H9 (cell line): Measurements from ENCODE around the gene ATG2A. TPM values are rescaled to one million over a fixed set of nuclear protein-coding genes. Genes with fewer than 3 reads are reported as not detected.

Experiments
- DNase-seq: peaks from one replicate; pipeline ENCODE4 v3.0.0-alpha.2; 2017
- H2AFZ ChIP-seq: one replicate; pipeline ENCODE4 v1.6.1; 2013; ENCODE audit warnings: mild to moderate bottlenecking, low read length, control low read depth, moderate library complexity
- H2AK5ac ChIP-seq: 2 replicates; pipeline ENCODE4 v1.6.1; 2013; ENCODE audit warnings: low read length, control low read depth, mixed read lengths; ENCODE audit not compliant: insufficient read length
- H2BK120ac ChIP-seq: one replicate; pipeline ENCODE4 v1.6.1; 2013; ENCODE audit warnings: low read depth, mild to moderate bottlenecking, low read length, control low read depth, inconsistent platforms; ENCODE audit not compliant: poor library complexity, severe bottlenecking
- H2BK12ac ChIP-seq: 2 replicates; pipeline ENCODE4 v1.6.1; 2013; ENCODE audit warnings: low read length, control low read depth, mixed read lengths, low read depth; ENCODE audit not compliant: insufficient read length
- H2BK15ac ChIP-seq: 2 replicates; pipeline ENCODE4 v1.6.1; 2013; ENCODE audit warnings: low read depth, low read length, control low read depth
- H2BK20ac ChIP-seq: one replicate; pipeline ENCODE4 v1.6.1; 2013; ENCODE audit warnings: low read depth, mild to moderate bottlenecking, low read length, control low read depth, inconsistent platforms; ENCODE audit not compliant: poor library complexity, severe bottlenecking
- H2BK5ac ChIP-seq: 2 replicates; pipeline ENCODE4 v1.6.1; 2013; ENCODE audit warnings: low read length, control low read depth, mixed read lengths; ENCODE audit not compliant: insufficient read length
- H3K14ac ChIP-seq: 2 replicates; pipeline ENCODE4 v1.6.1; 2013; ENCODE audit warnings: low read length, control low read depth; ENCODE audit not compliant: insufficient read depth
- H3K18ac ChIP-seq: 2 replicates; pipeline ENCODE4 v1.6.1; 2013; ENCODE audit warnings: low read depth, mild to moderate bottlenecking, mixed read lengths, low read length, control low read depth; ENCODE audit not compliant: insufficient read length
- H3K23ac ChIP-seq: 2 replicates; pipeline ENCODE4 v1.6.1; 2013; ENCODE audit warnings: low read length, control low read depth, mixed read lengths, low read depth; ENCODE audit not compliant: insufficient read length
- H3K23me2 ChIP-seq: 2 replicates; pipeline ENCODE4 v1.6.1; 2013; ENCODE audit warnings: low read depth, mild to moderate bottlenecking, mixed read lengths, low read length, control low read depth; ENCODE audit not compliant: insufficient read length, poor library complexity, severe bottlenecking
- H3K27ac ChIP-seq: 2 replicates; pipeline ENCODE4 v1.5.1; 2013; ENCODE audit warnings: low read length, control low read depth, mixed read lengths, low read depth; ENCODE audit not compliant: insufficient read length
- H3K27me3 ChIP-seq: 2 replicates; pipeline ENCODE4 v1.6.1; 2013; ENCODE audit warnings: low read length, control low read depth, inconsistent platforms; ENCODE audit not compliant: insufficient read depth
- H3K4ac ChIP-seq: 2 replicates; pipeline ENCODE4 v1.6.1; 2013; ENCODE audit warnings: low read depth, mild to moderate bottlenecking, control low read depth, inconsistent platforms, low read length, moderate library complexity
- H3K4me1 ChIP-seq: 2 replicates; pipeline ENCODE4 v1.6.1; 2013; ENCODE audit warnings: low read length, control low read depth, inconsistent platforms; ENCODE audit not compliant: insufficient read depth
- H3K4me2 ChIP-seq: 2 replicates; pipeline ENCODE4 v1.6.1; 2013; ENCODE audit warnings: low read length, control low read depth, mixed read lengths; ENCODE audit not compliant: insufficient read length, insufficient read depth
- H3K56ac ChIP-seq: 2 replicates; pipeline ENCODE4 v1.6.1; 2013; ENCODE audit warnings: low read depth, mild to moderate bottlenecking, mixed read lengths, low read length, control low read depth; ENCODE audit not compliant: insufficient read length
- H3K79me1 ChIP-seq: 2 replicates; pipeline ENCODE4 v1.6.1; 2013; ENCODE audit warnings: low read depth, mild to moderate bottlenecking, moderate library complexity, low read length, control low read depth, inconsistent platforms; ENCODE audit not compliant: insufficient read depth, poor library complexity, severe bottlenecking
- H3K79me2 ChIP-seq: 2 replicates; pipeline ENCODE4 v1.6.1; 2013; ENCODE audit warnings: low read length, control low read depth, inconsistent platforms; ENCODE audit not compliant: insufficient read depth
- H3K9ac ChIP-seq: 2 replicates; pipeline ENCODE4 v1.6.1; 2013; ENCODE audit warnings: low read length, control low read depth, mixed read lengths; ENCODE audit not compliant: insufficient read length; ENCODE audit errors: extremely low read depth
- H3K9me3 ChIP-seq: one replicate; pipeline ENCODE4 v1.6.1; 2013; ENCODE audit warnings: low read depth, low read length, inconsistent platforms; ENCODE audit not compliant: control insufficient read depth
- H3T11ph ChIP-seq: one replicate; pipeline ENCODE4 v1.6.1; 2013; ENCODE audit warnings: mild to moderate bottlenecking, low read length, control low read depth, inconsistent platforms
- H4K20me1 ChIP-seq: one replicate; pipeline ENCODE4 v1.6.1; 2013; ENCODE audit not compliant: control insufficient read depth, insufficient read length, insufficient read depth
- H4K5ac ChIP-seq: 2 replicates; pipeline ENCODE4 v1.6.1; 2013; ENCODE audit warnings: low read depth, mild to moderate bottlenecking, mixed read lengths, low read length, control low read depth; ENCODE audit not compliant: insufficient read length
- H4K8ac ChIP-seq: replicated peaks from 2 replicates; pipeline ENCODE4 v1.6.1; 2013; ENCODE audit warnings: low read length, control low read depth, mixed read lengths, low read depth; ENCODE audit not compliant: insufficient read length
- H4K91ac ChIP-seq: 2 replicates; pipeline ENCODE4 v1.6.1; 2013; ENCODE audit warnings: low read depth, mild to moderate bottlenecking, moderate library complexity, mixed read lengths, low read length, control low read depth; ENCODE audit not compliant: insufficient read length
- H3K27ac Mint-ChIP-seq, 3 experiments: 2 replicates in 2 of 3; 3 replicates in 1 of 3; pipeline ENCODE4 v1.8.0; 2020 to 2021; ENCODE audit warnings: mixed read lengths in 3 of 3, mild to moderate bottlenecking in 1 of 3, moderate library complexity in 1 of 3
- H3K27me3 Mint-ChIP-seq: 2 replicates; pipeline ENCODE4 v1.8.0; 2021; ENCODE audit warnings: low read depth, mild to moderate bottlenecking, moderate library complexity, mixed read lengths
- H3K36me3 Mint-ChIP-seq, 3 experiments: 2 replicates in 2 of 3; 3 replicates in 1 of 3; pipeline ENCODE4 v1.8.0; 2020 to 2021; ENCODE audit warnings: low read depth in 3 of 3, mixed read lengths in 3 of 3; ENCODE audit not compliant: insufficient read depth in 1 of 3
- H3K4me1 Mint-ChIP-seq, 2 experiments: 2 replicates each; pipeline ENCODE4 v1.8.0; 2020; ENCODE audit warnings: mixed read lengths in 2 of 2
- H3K4me3 Mint-ChIP-seq, 2 experiments: 2 replicates in 1 of 2; 3 replicates in 1 of 2; pipeline ENCODE4 v1.8.0; 2020 to 2021; ENCODE audit warnings: mild to moderate bottlenecking in 2 of 2, mixed read lengths in 2 of 2, moderate library complexity in 1 of 2
- H3K9me3 Mint-ChIP-seq, 2 experiments: 2 replicates in 1 of 2; 3 replicates in 1 of 2; pipeline ENCODE4 v1.8.0; 2020; ENCODE audit warnings: mild to moderate bottlenecking in 2 of 2, mixed read lengths in 2 of 2, moderate library complexity in 1 of 2
- CTCF ChIP-seq: fragments of 200-600 bp; sonication (generic); conservative IDR thresholded peaks from 3 replicates; pipeline ENCODE4 v1.8.0; 2021; ENCODE audit warnings: antibody characterized with exemption, mild to moderate bottlenecking
- WGBS: extraction: QIAGEN DNeasy Blood & Tissue Kit; methylation state at CpG from one replicate; pipeline ENCODE4 v1.1.7; 2013; ENCODE audit warnings: missing lambda C conversion rate, low lambda C conversion rate, mixed read lengths; ENCODE audit not compliant: insufficient read length; ENCODE audit errors: extremely low coverage; 5-methylcytosine and 5-hydroxymethylcytosine counted together
- total RNA-seq: library from RNA; stranded (reverse); gene quantifications from 2 replicates; pipeline ENCODE4 v1.2.1, GENCODE V29; 2021

The ATG2A gene
- total RNA-seq, 1 experiment from 2014 or later = 21.3 TPM

DNA sequence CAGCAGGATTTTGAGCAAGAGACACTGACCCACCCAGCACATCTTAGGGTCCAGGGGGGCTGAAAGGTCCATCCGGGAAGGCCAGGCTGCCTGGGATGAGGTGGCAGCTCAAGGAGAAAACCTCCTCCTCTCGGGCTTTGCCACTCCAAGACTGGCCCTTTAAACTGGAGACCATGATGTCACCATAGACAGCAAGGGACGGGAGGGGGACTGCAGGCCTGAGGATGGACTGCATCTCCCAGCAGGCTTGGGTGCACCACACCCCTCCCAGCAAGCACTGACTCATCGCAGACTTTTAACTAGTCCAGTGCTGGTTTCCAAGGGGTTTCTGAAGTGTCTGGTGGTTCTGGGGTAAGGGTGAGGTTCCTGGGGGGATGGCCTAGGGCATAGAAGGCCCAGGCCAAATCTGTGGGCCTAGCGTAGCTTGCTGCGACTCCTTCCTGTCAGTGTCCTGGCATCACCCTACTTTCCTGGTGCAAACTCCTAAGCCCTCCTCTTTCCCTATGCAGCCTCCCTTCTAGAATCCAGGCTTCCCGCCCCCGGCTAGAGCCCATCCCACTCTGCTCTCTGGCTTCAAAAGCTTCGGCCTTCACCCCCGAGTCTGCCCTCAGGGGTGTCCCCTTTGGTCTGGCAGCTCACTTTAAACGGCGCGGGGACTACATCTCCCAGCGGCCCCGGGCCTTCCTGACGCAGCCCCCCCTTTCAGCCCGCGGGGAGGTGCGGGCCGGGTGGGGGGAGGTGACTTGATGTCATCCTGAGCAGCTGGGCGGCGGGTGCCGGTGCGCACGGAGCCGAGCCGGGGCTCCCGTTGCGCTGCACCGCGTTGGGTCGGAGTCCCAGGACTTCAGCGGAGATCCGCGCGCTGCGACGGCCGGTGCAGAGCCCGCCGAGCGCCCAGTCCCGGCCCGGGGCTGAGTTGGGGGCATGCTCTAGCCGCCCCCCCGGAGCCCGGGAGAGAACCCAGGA is 7.2 kb upstream of the ATG2A start, which contains the start of gene PPP2R5B:
Gene PPP2R5B, plus strand, starts transcription at position 746 of the 966 bp plus-strand sequence. CDS start 1,046 bp downstream, outside the sequence.
- Histone ChIP-seq H3T11ph (no peak within 1 kb of the TSS), H3K23ac (no peak within 1 kb of the TSS), H3K56ac (no peak within 1 kb of the TSS), H3K4me1 (no peaks in the 10 kb centered on the region), H2BK5ac (no peak within 1 kb of the TSS), H2BK20ac (no peak within 1 kb of the TSS), H2BK12ac (no peak within 1 kb of the TSS), H3K23me2 (peaks cover 7% of the 10 kb centered on the region), H3K27ac (no peak within 1 kb of the TSS), H4K20me1 (no peaks in the 10 kb centered on the region), H3K27me3 (no peaks in the 10 kb centered on the region), H3K9ac (peak within 1 kb of the TSS; percentile 16), H2BK15ac (no peak within 1 kb of the TSS), H2AFZ (peak within 1 kb of the TSS; percentile 22), H3K18ac (peak within 1 kb of the TSS; percentile 32), H4K5ac (no peak within 1 kb of the TSS), H3K79me1 (no peaks in the 10 kb centered on the region), H3K14ac (peak within 1 kb of the TSS; percentile 36; the same call in 1 of the 2 replicates), H3K4me2 (peak within 1 kb of the TSS; percentile 61), H2BK120ac (no peak within 1 kb of the TSS), H3K4ac (no peak within 1 kb of the TSS; the same call in 1 of the 2 replicates), H3K79me2 (no peaks in the 10 kb centered on the region), H4K8ac (no peak within 1 kb of the TSS), H2AK5ac (no peak within 1 kb of the TSS), H4K91ac (no peak within 1 kb of the TSS), H3K9me3 (no peaks in the 10 kb centered on the region)
- Mint-ChIP-seq H3K36me3 (no peaks in the 10 kb centered on the region), H3K4me1 (peaks cover 8 to 16% of the 10 kb centered on the region in 2 experiments), H3K27ac (peak within 1 kb of the TSS; percentile 83 to 99 (median 95); a peak in 6 of 7 replicates), H3K27me3 (peaks cover 7% of the 10 kb centered on the region), H3K4me3 (peak within 1 kb of the TSS; percentile 79 to 93), H3K9me3 (no peaks in the 10 kb centered on the region)
- TF ChIP-seq CTCF = no peak
- no CpG with 5 or more reads among the region's 47 CpGs for WGBS
- DNase-seq = peak; percentile 92
